Measurements from ENCODE around the gene HES2.
A peak's percentile ranks its signal among the peaks of the same experiment; 100 is the strongest.

HES2 gene

DNA sequence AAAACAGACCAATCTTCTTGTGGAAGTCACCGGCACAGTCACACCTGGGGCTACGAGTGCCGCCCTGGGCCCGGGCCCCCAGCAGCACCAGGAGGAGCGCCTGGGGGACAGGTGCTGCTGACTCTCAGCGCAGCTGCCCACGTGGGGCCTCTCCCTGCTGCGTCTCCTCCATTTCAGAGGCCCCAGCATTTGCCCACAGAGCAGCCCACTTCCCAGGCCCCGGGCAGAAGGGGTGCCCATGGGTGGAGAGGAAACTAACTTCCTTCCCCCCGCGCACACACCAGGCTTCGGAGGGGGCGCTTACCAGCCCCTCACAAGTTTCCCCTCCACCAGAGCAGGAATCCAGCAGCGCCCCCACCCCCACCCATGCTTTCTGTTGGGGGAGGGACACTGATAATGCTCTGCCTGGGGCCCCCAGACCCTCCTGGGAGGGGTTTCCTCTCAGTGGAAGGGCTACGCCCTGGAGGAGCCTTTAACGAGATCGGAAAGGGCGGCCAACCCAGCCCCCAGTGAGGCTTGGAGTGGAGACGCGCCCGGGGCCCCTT is 45.8 kb upstream of the HES2 start:
- no peak overlapping the region for H3K27ac ChIP-seq
- TF ChIP-seq, protein P1, sequence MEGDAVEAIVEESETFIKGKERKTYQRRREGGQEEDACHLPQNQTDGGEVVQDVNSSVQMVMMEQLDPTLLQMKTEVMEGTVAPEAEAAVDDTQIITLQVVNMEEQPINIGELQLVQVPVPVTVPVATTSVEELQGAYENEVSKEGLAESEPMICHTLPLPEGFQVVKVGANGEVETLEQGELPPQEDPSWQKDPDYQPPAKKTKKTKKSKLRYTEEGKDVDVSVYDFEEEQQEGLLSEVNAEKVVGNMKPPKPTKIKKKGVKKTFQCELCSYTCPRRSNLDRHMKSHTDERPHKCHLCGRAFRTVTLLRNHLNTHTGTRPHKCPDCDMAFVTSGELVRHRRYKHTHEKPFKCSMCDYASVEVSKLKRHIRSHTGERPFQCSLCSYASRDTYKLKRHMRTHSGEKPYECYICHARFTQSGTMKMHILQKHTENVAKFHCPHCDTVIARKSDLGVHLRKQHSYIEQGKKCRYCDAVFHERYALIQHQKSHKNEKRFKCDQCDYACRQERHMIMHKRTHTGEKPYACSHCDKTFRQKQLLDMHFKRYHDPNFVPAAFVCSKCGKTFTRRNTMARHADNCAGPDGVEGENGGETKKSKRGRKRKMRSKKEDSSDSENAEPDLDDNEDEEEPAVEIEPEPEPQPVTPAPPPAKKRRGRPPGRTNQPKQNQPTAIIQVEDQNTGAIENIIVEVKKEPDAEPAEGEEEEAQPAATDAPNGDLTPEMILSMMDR (conservative IDR thresholded peaks at IDR 0.05) = no peak

DNA sequence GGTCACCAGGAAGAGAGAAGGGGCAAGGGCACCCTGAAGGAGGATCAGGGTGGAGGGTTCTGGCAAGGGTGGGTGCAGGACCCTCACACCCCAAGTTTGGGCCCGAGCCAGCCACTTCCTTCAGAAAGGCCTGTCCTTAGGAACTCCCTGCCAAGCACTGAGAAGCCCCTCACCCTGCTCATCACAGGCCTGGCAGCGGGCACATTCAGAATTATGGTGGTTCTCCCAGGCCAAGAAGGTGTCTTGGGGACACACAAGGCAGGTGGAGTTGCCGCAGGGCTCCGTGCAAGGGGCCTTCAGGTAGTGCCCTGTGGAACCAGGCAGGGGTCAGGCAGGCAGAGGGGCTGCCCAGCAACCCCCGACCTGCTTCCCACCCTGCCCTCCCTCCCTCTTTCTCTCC is 45.2 kb upstream of the HES2 start:
- no peak overlapping the region for H3K27ac ChIP-seq
- TF ChIP-seq, protein P1 (conservative IDR thresholded peaks at IDR 0.05) = no peak

DNA sequence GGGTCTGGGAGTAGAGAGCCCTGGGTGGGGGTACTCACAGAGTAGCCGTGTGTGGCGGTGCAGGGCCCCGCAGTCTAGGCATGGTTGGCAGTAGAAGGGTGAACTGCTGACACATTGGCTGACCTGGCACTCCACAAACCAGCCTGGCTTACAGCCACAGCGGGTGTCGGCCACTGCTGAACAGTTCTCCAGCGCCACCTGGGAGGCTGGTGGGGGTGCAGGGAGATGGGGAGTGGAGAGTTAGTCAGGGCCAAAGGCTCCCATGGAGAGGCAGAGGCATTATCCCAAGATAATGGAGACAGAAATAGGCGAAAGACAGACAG is 44.8 kb upstream of the HES2 start:
- no peak overlapping the region; the same call in 1 of the 2 replicates for H3K27ac ChIP-seq
- TF ChIP-seq, protein P1 (conservative IDR thresholded peaks at IDR 0.05) = peak; percentile 24; the same call in 1 of the 2 replicates

DNA sequence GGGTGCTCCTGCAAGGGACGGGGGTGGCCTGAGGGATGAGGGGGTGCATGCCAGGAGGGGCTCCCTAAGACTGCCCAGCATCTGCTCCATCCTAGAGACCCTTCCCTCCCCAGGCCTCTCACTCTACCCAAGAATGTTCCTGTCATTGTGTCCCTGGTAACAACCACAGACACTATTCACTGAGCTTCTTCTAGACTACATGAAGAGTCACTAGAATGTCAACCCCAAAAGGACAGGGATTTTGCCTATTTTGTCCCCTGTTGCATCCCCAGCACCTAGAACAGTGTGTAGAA is 43.3 kb upstream of the HES2 start:
- H3K27ac ChIP-seq = no peak overlapping the region
- TF ChIP-seq, protein P1 (conservative IDR thresholded peaks at IDR 0.05) = no peak

DNA sequence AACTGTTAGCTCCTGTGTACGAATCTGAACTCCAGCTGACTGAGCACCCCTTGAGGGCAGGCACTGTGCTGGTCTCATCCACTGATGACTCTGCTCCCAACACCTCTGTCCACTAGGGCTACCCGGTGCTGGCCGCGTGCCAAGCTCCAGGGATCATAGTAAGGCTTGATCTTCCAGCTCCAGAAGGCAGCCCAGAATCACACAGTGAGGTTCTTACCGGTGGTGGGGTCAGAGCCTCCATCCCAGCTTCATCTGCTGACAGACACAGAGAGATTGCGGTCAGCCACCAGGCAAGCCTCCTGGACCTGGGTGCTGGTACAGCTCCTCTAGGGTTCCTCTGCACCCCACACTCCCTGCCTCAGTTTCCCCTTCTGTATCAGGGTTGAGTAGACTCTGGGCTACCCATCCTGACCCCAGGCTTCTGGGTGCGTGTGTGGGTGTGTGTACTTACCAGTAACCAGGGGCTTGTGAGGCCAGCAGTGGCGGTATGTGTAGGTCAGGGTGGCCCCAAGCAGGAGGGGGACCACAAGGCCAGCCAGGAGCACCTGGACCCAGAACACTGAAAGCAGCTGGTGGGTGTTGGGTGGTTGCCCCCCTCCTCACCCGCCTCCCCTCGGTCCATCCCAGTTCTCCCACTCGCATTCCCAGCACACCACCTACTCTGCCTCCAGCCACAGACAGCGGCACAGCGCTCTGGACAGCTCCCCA is 42.8 kb upstream of the HES2 start:
- no peak overlapping the region for H3K27ac ChIP-seq
- TF ChIP-seq, protein P1 (conservative IDR thresholded peaks at IDR 0.05) = no peak

DNA sequence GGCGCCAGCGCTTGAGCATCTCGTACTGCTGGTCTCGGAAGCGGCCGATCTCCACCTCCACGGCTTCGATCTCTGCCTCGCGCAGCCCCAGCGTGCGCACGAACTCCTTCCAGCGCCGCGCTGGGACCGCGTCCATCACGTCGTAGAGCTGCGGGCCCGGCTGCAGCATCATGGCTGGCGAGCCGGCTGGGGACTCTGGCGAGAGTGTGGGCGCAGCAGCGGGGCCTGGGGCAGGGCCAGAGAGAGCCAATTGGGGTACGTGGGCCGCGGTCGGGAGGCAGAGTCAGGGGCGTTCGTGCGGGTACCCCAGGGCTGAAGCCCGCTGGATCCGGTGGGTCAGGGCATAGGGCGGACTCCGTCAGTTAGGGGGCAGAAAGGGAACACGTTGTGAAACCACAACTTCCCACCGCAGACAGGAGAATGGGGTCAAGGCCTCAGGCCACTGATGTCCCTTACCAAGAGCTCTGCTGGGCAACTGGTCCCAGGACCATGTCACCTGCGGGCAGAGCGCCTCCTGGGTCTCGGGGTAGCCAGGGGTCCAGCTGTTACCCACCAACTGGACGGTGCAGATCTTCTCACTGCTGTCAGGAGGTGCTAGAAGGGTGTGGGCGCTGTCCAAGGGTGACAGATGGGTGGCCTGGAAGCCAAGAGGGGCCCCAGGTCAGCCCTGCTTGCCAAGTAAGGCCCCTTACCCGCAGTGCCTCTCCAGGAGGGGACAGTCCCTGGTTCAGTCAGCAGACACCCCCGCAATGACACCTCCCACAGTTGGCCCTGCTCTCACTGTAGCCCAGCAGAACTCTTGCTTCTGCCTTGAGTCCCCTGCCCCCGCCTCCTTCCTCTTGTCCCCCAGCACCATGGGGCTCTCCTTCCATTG is 42.1 kb upstream of the HES2 start:
- TF ChIP-seq, protein P1 (conservative IDR thresholded peaks at IDR 0.05) = no peak
- no peak overlapping the region for H3K27ac ChIP-seq

DNA sequence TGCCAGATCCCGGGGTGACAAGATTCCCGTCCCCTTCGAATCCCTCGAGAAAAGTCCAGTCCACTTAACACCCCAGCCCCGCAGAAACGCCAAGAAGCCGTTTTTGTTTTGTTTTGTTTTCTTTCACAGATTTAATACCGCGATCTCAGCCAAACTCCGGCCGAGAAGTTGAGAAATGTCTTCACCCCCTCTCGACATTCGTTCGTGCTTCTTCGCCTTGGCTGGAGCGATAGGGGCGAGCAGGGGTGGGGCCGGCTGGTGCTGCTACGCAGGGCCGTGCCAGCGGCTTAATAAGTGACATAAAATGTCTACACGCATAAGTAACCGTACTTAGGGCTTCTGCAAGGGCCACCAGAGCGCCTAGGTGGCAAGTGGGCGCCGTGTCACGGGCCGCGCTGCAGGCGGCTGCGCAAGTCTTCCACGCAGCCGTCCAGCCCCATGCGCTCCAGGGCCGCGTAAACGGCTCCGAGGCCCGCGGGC is 41.4 kb upstream of the HES2 start:
- H3K27ac ChIP-seq = no peak overlapping the region
- TF ChIP-seq, protein P1 (conservative IDR thresholded peaks at IDR 0.05) = no peak

All from VCaP (cell line).